Measurements from ENCODE around the gene INCENP.

DNA sequence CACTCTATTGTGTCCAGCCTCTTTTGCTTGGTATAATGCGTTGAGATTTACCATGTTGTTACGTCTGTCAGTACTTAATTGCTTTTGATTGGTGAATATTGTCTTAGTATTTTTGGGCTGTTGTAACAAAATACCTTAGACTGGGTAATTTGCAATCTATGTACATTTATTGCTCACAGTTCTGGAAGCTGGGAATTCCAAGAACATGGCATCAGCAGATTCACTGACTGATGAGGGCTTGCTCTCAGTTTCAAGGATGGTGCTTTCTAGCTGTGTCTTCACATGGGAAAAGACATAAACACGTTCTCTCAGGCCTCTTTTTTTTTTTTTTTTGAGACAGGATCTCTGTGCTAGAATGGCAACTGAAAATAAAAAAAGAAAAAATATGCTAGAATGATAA is 46.7 kb upstream of the INCENP start:
- TF ChIP-seq, protein P1, sequence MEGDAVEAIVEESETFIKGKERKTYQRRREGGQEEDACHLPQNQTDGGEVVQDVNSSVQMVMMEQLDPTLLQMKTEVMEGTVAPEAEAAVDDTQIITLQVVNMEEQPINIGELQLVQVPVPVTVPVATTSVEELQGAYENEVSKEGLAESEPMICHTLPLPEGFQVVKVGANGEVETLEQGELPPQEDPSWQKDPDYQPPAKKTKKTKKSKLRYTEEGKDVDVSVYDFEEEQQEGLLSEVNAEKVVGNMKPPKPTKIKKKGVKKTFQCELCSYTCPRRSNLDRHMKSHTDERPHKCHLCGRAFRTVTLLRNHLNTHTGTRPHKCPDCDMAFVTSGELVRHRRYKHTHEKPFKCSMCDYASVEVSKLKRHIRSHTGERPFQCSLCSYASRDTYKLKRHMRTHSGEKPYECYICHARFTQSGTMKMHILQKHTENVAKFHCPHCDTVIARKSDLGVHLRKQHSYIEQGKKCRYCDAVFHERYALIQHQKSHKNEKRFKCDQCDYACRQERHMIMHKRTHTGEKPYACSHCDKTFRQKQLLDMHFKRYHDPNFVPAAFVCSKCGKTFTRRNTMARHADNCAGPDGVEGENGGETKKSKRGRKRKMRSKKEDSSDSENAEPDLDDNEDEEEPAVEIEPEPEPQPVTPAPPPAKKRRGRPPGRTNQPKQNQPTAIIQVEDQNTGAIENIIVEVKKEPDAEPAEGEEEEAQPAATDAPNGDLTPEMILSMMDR (conservative IDR thresholded peaks at IDR 0.05; ENCODE audit: low read length): no peak
- no peak for TF ChIP-seq EZH2phosphoT487 (IDR thresholded peaks at IDR 0.05; ENCODE audit: borderline replicate concordance, low read depth, low read length)

Measured in OCI-LY7 (cell line).